ENCODE results near the gene ADORA2A. TPM values are rescaled to one million over a fixed set of nuclear protein-coding genes. Genes with fewer than 3 reads are reported as not detected.

Gene ADORA2A
- total and polyA plus RNA-seq, 10 of the 15 experiments (the other 5 are each of a cell fraction or from before 2014, with no cell fraction given) = 0.69 to 31.2 (median 18.3) TPM

DNA sequence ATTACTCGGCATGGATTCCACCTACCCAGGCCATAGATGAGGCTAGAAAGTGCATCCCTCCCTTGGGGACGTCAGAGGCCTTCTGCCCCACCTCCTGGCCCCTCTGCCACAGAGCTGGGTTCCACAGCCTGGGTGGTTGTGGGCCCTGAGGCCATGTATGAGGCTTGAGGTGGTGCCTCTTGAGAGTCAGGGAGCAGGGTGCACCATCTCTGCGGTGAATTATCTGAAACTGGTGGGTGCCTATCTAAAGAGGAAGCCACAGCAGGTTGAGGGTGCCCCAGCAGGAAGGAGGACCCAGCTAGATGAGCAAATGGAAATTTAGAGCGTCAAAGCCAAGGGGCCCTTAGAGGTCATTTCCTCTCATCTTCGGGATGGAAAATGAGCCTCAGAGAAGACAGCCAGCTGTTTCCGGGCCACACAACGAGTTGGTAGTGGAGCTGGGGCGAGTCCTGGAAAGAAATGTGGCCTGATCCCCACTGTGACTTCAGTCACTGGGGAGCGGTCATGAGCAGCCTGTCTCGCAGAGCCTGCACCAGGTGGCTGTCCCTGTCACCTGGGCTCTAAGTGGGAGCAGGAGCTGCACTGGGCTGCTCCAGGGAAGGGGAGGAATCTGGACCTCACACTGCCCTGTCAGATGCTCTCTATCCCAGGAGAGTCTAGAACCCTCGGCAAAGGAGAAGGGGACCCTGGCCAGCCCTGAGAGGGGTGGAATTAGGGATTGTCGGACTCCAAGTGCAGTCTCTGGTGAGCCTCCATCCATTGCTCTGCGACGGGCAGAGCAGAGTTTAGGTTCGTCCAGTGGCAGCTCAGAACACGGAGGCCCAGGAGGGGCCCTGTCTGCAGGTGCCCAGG, 7.3 kb downstream of the ADORA2A start (continued):
- TF ChIP-seq, protein P1, sequence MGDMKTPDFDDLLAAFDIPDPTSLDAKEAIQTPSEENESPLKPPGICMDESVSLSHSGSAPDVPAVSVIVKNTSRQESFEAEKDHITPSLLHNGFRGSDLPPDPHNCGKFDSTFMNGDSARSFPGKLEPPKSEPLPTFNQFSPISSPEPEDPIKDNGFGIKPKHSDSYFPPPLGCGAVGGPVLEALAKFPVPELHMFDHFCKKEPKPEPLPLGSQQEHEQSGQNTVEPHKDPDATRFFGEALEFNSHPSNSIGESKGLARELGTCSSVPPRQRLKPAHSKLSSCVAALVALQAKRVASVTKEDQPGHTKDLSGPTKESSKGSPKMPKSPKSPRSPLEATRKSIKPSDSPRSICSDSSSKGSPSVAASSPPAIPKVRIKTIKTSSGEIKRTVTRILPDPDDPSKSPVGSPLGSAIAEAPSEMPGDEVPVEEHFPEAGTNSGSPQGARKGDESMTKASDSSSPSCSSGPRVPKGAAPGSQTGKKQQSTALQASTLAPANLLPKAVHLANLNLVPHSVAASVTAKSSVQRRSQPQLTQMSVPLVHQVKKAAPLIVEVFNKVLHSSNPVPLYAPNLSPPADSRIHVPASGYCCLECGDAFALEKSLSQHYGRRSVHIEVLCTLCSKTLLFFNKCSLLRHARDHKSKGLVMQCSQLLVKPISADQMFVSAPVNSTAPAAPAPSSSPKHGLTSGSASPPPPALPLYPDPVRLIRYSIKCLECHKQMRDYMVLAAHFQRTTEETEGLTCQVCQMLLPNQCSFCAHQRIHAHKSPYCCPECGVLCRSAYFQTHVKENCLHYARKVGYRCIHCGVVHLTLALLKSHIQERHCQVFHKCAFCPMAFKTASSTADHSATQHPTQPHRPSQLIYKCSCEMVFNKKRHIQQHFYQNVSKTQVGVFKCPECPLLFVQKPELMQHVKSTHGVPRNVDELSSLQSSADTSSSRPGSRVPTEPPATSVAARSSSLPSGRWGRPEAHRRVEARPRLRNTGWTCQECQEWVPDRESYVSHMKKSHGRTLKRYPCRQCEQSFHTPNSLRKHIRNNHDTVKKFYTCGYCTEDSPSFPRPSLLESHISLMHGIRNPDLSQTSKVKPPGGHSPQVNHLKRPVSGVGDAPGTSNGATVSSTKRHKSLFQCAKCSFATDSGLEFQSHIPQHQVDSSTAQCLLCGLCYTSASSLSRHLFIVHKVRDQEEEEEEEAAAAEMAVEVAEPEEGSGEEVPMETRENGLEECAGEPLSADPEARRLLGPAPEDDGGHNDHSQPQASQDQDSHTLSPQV (IDR thresholded peaks at IDR 0.05) = peak; percentile 84; the same call in 1 of the 2 replicates
- TF ChIP-seq KLF5 (IDR thresholded peaks at IDR 0.05; ENCODE audit: partially characterized antibody) (no peak), JUND (IDR thresholded peaks at IDR 0.05; ENCODE audit: low read depth, low read length) (no peak), GATAD2B (conservative IDR thresholded peaks at IDR 0.05; ENCODE audit: low read depth) (peak; percentile 97), NFYA (IDR thresholded peaks at IDR 0.05; ENCODE audit: borderline replicate concordance, low read depth, low read length) (no peak), FOS (IDR thresholded peaks at IDR 0.05; ENCODE audit: borderline replicate concordance, extremely low read depth, insufficient read length) (no peak), SIN3A (IDR thresholded peaks at IDR 0.05; ENCODE audit: low read depth, low read length) (peak; percentile 42), BCL11A (IDR thresholded peaks at IDR 0.05; ENCODE audit: low read depth, low read length) (peak; percentile 45; the same call in 1 of the 2 replicates), EP300 (IDR thresholded peaks at IDR 0.05; ENCODE audit: borderline replicate concordance in 1 of 2, control insufficient read depth in 1 of 2, low read depth in 2 of 2, low read length in 2 of 2) (peak in 1 of 2 experiments; percentile 71; a peak in 2 of 4 replicates), NFIC (IDR thresholded peaks at IDR 0.05; ENCODE audit: low read depth, low read length) (no peak)
- TF ChIP-seq, protein P2, sequence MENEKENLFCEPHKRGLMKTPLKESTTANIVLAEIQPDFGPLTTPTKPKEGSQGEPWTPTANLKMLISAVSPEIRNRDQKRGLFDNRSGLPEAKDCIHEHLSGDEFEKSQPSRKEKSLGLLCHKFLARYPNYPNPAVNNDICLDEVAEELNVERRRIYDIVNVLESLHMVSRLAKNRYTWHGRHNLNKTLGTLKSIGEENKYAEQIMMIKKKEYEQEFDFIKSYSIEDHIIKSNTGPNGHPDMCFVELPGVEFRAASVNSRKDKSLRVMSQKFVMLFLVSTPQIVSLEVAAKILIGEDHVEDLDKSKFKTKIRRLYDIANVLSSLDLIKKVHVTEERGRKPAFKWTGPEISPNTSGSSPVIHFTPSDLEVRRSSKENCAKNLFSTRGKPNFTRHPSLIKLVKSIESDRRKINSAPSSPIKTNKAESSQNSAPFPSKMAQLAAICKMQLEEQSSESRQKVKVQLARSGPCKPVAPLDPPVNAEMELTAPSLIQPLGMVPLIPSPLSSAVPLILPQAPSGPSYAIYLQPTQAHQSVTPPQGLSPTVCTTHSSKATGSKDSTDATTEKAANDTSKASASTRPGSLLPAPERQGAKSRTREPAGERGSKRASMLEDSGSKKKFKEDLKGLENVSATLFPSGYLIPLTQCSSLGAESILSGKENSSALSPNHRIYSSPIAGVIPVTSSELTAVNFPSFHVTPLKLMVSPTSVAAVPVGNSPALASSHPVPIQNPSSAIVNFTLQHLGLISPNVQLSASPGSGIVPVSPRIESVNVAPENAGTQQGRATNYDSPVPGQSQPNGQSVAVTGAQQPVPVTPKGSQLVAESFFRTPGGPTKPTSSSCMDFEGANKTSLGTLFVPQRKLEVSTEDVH (IDR thresholded peaks at IDR 0.05; ENCODE audit: low read depth, partially characterized antibody) = peak; percentile 51
- TF ChIP-seq, protein P3, sequence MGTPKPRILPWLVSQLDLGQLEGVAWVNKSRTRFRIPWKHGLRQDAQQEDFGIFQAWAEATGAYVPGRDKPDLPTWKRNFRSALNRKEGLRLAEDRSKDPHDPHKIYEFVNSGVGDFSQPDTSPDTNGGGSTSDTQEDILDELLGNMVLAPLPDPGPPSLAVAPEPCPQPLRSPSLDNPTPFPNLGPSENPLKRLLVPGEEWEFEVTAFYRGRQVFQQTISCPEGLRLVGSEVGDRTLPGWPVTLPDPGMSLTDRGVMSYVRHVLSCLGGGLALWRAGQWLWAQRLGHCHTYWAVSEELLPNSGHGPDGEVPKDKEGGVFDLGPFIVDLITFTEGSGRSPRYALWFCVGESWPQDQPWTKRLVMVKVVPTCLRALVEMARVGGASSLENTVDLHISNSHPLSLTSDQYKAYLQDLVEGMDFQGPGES (IDR thresholded peaks at IDR 0.05) = no peak
